Vagina (tissue), 2 donors: ENCODE results near the gene GPR82. TPM values are rescaled to one million over a fixed set of nuclear protein-coding genes. Genes with fewer than 3 reads are reported as not detected.

Experiments
- DNase-seq, 2 donors: peaks; one replicate each; pipeline ENCODE4 v3.0.0-alpha.2; 2017; ENCODE audit errors: extremely low spot score in 2 of 2
- H3K27ac ChIP-seq: fragments of 200-600 bp; sonication (generic); one replicate; pipeline ENCODE4 v1.5.1; 2019
- H3K27me3 ChIP-seq: fragments of 200-600 bp; sonication (generic); one replicate; pipeline ENCODE4 v1.5.1; 2019
- H3K36me3 ChIP-seq, 2 donors: fragments of 200-600 bp; sonication (generic); one replicate each; pipeline ENCODE4 v1.5.1; 2017 to 2019
- H3K4me1 ChIP-seq: fragments of 200-600 bp; sonication (generic); one replicate; pipeline ENCODE4 v1.5.1; 2019
- H3K4me3 ChIP-seq, 2 donors: fragments of 200-600 bp; sonication (generic); 1 replicate in 1 of 2; 2 replicates in 1 of 2; pipeline ENCODE4 v1.5.1; 2016 to 2019
- H3K9me3 ChIP-seq: fragments of 200-600 bp; sonication (generic); one replicate; pipeline ENCODE4 v1.5.1; 2019
- POLR2A ChIP-seq, 2 donors: fragments of 450-650 bp; IDR thresholded peaks; one replicate each; pipeline ENCODE4 v1.6.1; 2017; ENCODE audit warnings: antibody characterized with exemption in 2 of 2, mild to moderate bottlenecking in 2 of 2, moderate library complexity in 2 of 2
- POLR2AphosphoS5 ChIP-seq, 2 donors: sonication (generic); formaldehyde crosslinking; IDR thresholded peaks; one replicate each; pipeline ENCODE4 v1.9.0; 2017; ENCODE audit warnings: antibody characterized with exemption in 2 of 2, mild to moderate bottlenecking in 2 of 2, low read depth in 1 of 2; ENCODE audit not compliant: insufficient read depth in 1 of 2
- intact Hi-C: fragments of 100-400 bp; cut with DNase I; formaldehyde crosslinking; loops from one replicate; pipeline ENCODE4 v1.15.1; 2023
- total RNA-seq: library from RNA; depleted of rRNA; stranded (reverse); fragments of >200 nt; gene quantifications from one replicate; pipeline ENCODE4 v1.2.3, GENCODE V29; 2016
- TF ChIP-seq, protein P1 (sequence below), 3 experiments: fragments of 450-650 bp in 2 of 3; fragments of 200-600 bp in 1 of 3; sonication (generic) in 1 of 3; IDR thresholded peaks; one replicate each; pipeline ENCODE4 v1.5.1; 2017 to 2019; ENCODE audit warnings: antibody characterized with exemption in 3 of 3, mild to moderate bottlenecking in 2 of 3, moderate library complexity in 2 of 3

The GPR82 gene
- total RNA-seq, 1 donor from 2014 or later, result not detected

DNA sequence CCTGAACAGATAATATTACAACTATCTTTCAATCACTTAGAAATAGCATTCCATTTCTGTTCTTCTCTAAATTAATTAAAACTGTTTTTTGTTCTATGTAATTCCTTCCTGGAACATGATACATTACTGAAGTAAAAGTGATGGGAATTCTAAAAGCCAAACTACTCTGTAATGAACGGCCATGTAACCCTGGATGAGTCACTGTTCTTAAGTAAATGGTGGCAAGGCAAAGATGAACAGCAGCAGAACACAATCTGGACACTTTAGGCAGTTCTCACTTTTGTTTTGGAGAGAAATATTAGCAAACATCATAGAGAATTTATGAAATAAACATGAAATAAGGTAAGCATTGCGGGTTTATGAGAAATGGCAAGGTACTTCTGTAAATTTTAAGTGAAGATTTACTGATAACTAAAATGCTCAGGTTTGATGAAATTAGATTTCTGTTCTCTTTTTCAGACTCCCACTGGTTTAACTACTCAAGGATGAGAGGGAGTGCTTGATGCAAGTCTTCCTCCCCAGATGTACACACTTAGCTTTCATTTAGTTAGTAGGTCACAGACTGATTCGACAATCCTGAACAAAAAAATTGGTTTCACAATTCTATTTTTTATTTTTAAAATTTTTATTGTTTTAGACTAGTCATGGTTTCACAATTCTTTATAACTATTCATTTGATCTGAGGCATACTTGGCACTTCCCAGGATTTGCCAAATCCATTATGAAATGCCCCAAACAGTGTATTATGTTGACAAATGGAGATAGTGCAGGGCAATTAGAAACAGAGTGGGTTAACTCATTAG lies 964 bp upstream of the GPR82 start:
- DNase-seq, result no peak
- TF ChIP-seq POLR2A (IDR thresholded peaks at IDR 0.05) (no peak), POLR2AphosphoS5 (IDR thresholded peaks at IDR 0.05; ENCODE audit: insufficient read depth in 1 of 2, low read depth in 1 of 2) (no peak)
- TF ChIP-seq, protein P1, sequence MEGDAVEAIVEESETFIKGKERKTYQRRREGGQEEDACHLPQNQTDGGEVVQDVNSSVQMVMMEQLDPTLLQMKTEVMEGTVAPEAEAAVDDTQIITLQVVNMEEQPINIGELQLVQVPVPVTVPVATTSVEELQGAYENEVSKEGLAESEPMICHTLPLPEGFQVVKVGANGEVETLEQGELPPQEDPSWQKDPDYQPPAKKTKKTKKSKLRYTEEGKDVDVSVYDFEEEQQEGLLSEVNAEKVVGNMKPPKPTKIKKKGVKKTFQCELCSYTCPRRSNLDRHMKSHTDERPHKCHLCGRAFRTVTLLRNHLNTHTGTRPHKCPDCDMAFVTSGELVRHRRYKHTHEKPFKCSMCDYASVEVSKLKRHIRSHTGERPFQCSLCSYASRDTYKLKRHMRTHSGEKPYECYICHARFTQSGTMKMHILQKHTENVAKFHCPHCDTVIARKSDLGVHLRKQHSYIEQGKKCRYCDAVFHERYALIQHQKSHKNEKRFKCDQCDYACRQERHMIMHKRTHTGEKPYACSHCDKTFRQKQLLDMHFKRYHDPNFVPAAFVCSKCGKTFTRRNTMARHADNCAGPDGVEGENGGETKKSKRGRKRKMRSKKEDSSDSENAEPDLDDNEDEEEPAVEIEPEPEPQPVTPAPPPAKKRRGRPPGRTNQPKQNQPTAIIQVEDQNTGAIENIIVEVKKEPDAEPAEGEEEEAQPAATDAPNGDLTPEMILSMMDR (IDR thresholded peaks at IDR 0.05), result no peak
- intact Hi-C loops, result no loop called here

GRCh38 chrX:41728125-41728524 lies 4.1 kb downstream of the GPR82 start:
- H3K27me3 ChIP-seq, result no peaks in the 10 kb centered on the region
- intact Hi-C loops, result no loop called here
- TF ChIP-seq POLR2A (IDR thresholded peaks at IDR 0.05), result no peak
- TF ChIP-seq POLR2AphosphoS5 (IDR thresholded peaks at IDR 0.05; ENCODE audit: insufficient read depth in 1 of 2, low read depth in 1 of 2), result no peak
- TF ChIP-seq, protein P1 (IDR thresholded peaks at IDR 0.05), result no peak
- H3K36me3 ChIP-seq, result no peaks in the 10 kb centered on the region
- no peak for DNase-seq
- H3K4me3 ChIP-seq, result no peak overlapping the region
- no peaks in the 10 kb centered on the region for H3K4me1 ChIP-seq
- H3K27ac ChIP-seq, result no peak overlapping the region
- no peaks in the 10 kb centered on the region for H3K9me3 ChIP-seq

More for the DNA sequence above, 964 bp upstream of the GPR82 start:
- Histone ChIP-seq H3K27ac (no peak overlapping the region), H3K36me3 (no peaks in the 10 kb centered on the region), H3K9me3 (no peaks in the 10 kb centered on the region), H3K4me1 (no peaks in the 10 kb centered on the region), H3K27me3 (no peaks in the 10 kb centered on the region), H3K4me3 (no peak overlapping the region)

GRCh38 chrX:41730081-41730480 lies 6.1 kb downstream of the GPR82 start:
- no peaks in the 10 kb centered on the region for H3K9me3 ChIP-seq
- intact Hi-C loops, result no loop called here
- H3K27me3 ChIP-seq, result no peaks in the 10 kb centered on the region
- no peak overlapping the region for H3K4me3 ChIP-seq
- no peaks in the 10 kb centered on the region for H3K4me1 ChIP-seq
- H3K36me3 ChIP-seq, result no peaks in the 10 kb centered on the region
- no peak overlapping the region for H3K27ac ChIP-seq
- TF ChIP-seq POLR2AphosphoS5 (IDR thresholded peaks at IDR 0.05; ENCODE audit: insufficient read depth in 1 of 2, low read depth in 1 of 2) (no peak), POLR2A (IDR thresholded peaks at IDR 0.05) (no peak)
- TF ChIP-seq, protein P1 (IDR thresholded peaks at IDR 0.05), result no peak
- no peak for DNase-seq

DNA sequence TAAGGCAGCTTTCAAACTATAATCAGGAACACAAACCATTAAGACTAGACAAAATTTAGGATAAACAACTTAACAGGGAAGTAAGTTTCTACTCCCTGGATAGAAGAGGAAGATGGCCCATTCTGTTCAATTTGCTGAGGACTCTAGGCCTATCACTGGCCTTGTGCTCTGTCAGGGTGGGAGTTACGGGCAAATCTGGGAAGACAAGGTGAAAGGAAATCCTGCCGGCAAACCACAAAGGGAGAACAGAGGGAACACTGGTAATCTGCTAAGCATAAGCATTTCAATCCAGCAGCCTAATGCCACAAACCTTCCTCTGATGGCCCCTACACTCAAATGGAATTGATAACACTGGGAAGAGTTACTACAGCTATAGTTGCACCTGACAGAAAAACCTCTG lies 8.3 kb downstream of the GPR82 start:
- Histone ChIP-seq H3K36me3 (no peaks in the 10 kb centered on the region), H3K4me1 (no peaks in the 10 kb centered on the region), H3K27ac (no peak overlapping the region), H3K4me3 (no peak overlapping the region), H3K9me3 (no peaks in the 10 kb centered on the region), H3K27me3 (no peaks in the 10 kb centered on the region)
- TF ChIP-seq, protein P1 (IDR thresholded peaks at IDR 0.05), result no peak
- TF ChIP-seq POLR2AphosphoS5 (IDR thresholded peaks at IDR 0.05; ENCODE audit: insufficient read depth in 1 of 2, low read depth in 1 of 2), result no peak
- no peak for TF ChIP-seq POLR2A (IDR thresholded peaks at IDR 0.05)
- intact Hi-C loops, result no loop called here
- no peak for DNase-seq

DNA sequence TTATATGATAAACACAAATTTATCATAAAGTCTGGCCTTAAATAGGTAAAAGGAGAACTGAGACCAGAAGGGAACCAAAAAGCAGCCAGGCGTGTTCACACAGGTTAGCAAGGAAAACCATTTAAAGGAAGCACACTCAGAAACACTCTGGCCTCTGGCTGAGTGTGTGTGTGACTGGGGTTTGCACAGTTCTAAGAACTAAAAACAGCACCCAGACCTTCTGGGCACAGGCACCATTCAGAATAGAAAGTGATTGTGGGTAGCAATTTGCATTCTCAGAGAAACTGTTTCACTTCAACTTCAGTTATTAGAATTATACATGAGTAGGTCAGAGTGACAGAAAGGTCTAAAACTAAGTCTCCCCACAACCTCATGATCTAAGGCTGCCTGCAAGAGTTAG lies 10.0 kb downstream of the GPR82 start:
- H3K4me1 ChIP-seq, result no peaks in the 10 kb centered on the region
- H3K9me3 ChIP-seq, result no peaks in the 10 kb centered on the region
- H3K27ac ChIP-seq, result no peak overlapping the region
- DNase-seq, result no peak
- H3K4me3 ChIP-seq, result no peak overlapping the region
- H3K27me3 ChIP-seq, result no peaks in the 10 kb centered on the region
- intact Hi-C loops, result no loop called here
- no peak for TF ChIP-seq POLR2A (IDR thresholded peaks at IDR 0.05)
- TF ChIP-seq, protein P1 (IDR thresholded peaks at IDR 0.05), result no peak
- TF ChIP-seq POLR2AphosphoS5 (IDR thresholded peaks at IDR 0.05; ENCODE audit: insufficient read depth in 1 of 2, low read depth in 1 of 2), result no peak
- no peaks in the 10 kb centered on the region for H3K36me3 ChIP-seq
